Skin epidermis (tissue), 12 donors: ENCODE measurements around the gene ABHD12.
A peak's percentile ranks its signal among the peaks of the same experiment; 100 is the strongest.
"Not testable (repeated sequence)": the region's sequence is repeated elsewhere in the genome, so short reads cannot be mapped to it uniquely, and the experiment has no call there.

Experiments used
- H3K27ac ChIP-seq, 21 experiments: fragments of 200-600 bp; sonication (generic) in 11 of 21; one replicate each; pipeline ENCODE4 v1.5.0; 2020; ENCODE audit warnings: mild to moderate bottlenecking in 3 of 21, inconsistent platforms in 2 of 21, moderate library complexity in 2 of 21
- H3K4me3 ChIP-seq, 7 experiments: fragments of 200-600 bp; sonication (generic) in 2 of 7; one replicate each; pipeline ENCODE4 v1.5.0; 2020; ENCODE audit warnings: inconsistent platforms in 2 of 7, mild to moderate bottlenecking in 2 of 7, moderate library complexity in 1 of 7

Gene ABHD12

GRCh38 chr20:25273046-25273445 lies 117.6 kb downstream of the ABHD12 start:
- Histone ChIP-seq H3K27ac (peak overlapping the region in 7 of 21 experiments; percentile 4 to 47 (median 9)), H3K4me3 (no peak overlapping the region)

GRCh38 chr20:25272223-25273000 lies 118.2 kb downstream of the ABHD12 start:
- no peak overlapping the region for H3K4me3 ChIP-seq
- H3K27ac ChIP-seq = peak overlapping the region in 4 of 21 experiments; percentile 6 to 47 (median 14)

GRCh38 chr20:25271486-25272222 lies 119.0 kb downstream of the ABHD12 start:
- Histone ChIP-seq H3K4me3 (no peak overlapping the region), H3K27ac (no peak overlapping the region)

- Histone ChIP-seq H3K27ac (no peak overlapping the region), H3K4me3 (no peak overlapping the region)
Measured at GRCh38 chr20:25270829-25271251, 119.8 kb downstream of the ABHD12 start.

GRCh38 chr20:25269833-25270170 lies 120.8 kb downstream of the ABHD12 start:
- no peak overlapping the region for H3K4me3 ChIP-seq

GRCh38 chr20:25269057-25269832 lies 121.4 kb downstream of the ABHD12 start:
- H3K27ac ChIP-seq = no peak overlapping the region
- no peak overlapping the region for H3K4me3 ChIP-seq

More at GRCh38 chr20:25269833-25270170, 120.8 kb downstream of the ABHD12 start:
- H3K27ac ChIP-seq = no peak overlapping the region

GRCh38 chr20:25260770-25261437 lies 129.7 kb downstream of the ABHD12 start:
- H3K27ac ChIP-seq, H3K4me3 ChIP-seq: not testable (repeated sequence)

- no peak overlapping the region for H3K27ac ChIP-seq
- H3K4me3 ChIP-seq = no peak overlapping the region
Measured at GRCh38 chr20:25259788-25260254, 130.8 kb downstream of the ABHD12 start.

GRCh38 chr20:25259358-25259757 lies 131.3 kb downstream of the ABHD12 start:
- no peak overlapping the region for H3K27ac ChIP-seq
- H3K4me3 ChIP-seq = no peak overlapping the region

GRCh38 chr20:25258828-25259227 lies 131.8 kb downstream of the ABHD12 start:
- H3K27ac ChIP-seq = no peak overlapping the region
- H3K4me3 ChIP-seq = no peak overlapping the region

GRCh38 chr20:25258476-25258805 lies 132.2 kb downstream of the ABHD12 start:
- no peak overlapping the region for H3K4me3 ChIP-seq
- H3K27ac ChIP-seq = peak overlapping the region in 1 of 21 experiments; percentile 21

GRCh38 chr20:25257756-25258475 lies 132.7 kb downstream of the ABHD12 start:
- no peak overlapping the region for H3K4me3 ChIP-seq
- H3K27ac ChIP-seq = no peak overlapping the region

- H3K27ac ChIP-seq = no peak overlapping the region
Measured at GRCh38 chr20:25257130-25257529, 133.5 kb downstream of the ABHD12 start.

GRCh38 chr20:25256226-25256859 lies 134.3 kb downstream of the ABHD12 start:
- peak overlapping the region in 4 of 21 experiments; percentile 9 to 53 (median 27) for H3K27ac ChIP-seq
- no peak overlapping the region for H3K4me3 ChIP-seq

More at GRCh38 chr20:25257130-25257529, 133.5 kb downstream of the ABHD12 start:
- no peak overlapping the region for H3K4me3 ChIP-seq

- Histone ChIP-seq H3K4me3 (no peak overlapping the region), H3K27ac (peak overlapping the region in 10 of 21 experiments; percentile 19 to 76 (median 46))
Measured at GRCh38 chr20:25254986-25255680, 135.5 kb downstream of the ABHD12 start.

GRCh38 chr20:25254571-25254970 lies 136.1 kb downstream of the ABHD12 start:
- H3K4me3 ChIP-seq = no peak overlapping the region

GRCh38 chr20:25253606-25254275 lies 136.9 kb downstream of the ABHD12 start:
- Histone ChIP-seq H3K27ac (no peak overlapping the region), H3K4me3 (no peak overlapping the region)

More at GRCh38 chr20:25254571-25254970, 136.1 kb downstream of the ABHD12 start:
- peak overlapping the region in 4 of 21 experiments; percentile 32 to 76 (median 54) for H3K27ac ChIP-seq
